AG10803 (cell line): ENCODE results near the gene LRG1.
A peak's percentile ranks its signal among the peaks of the same experiment; 100 is the strongest.
"Not testable (repeated sequence)": the region's sequence is repeated elsewhere in the genome, so short reads cannot be mapped to it uniquely, and the experiment has no call there.

ENCODE experiments used
- DNase-seq: peaks from one replicate; pipeline ENCODE4 v3.0.0; 2010; ENCODE audit warnings: low read depth
- H3K4me3 ChIP-seq: 2 replicates; pipeline ENCODE4 v1.5.1; 2011; ENCODE audit warnings: mild to moderate bottlenecking, low read length, control low read depth
- TF ChIP-seq, protein P1 (sequence below): conservative IDR thresholded peaks from 2 replicates; pipeline ENCODE4 v1.5.1; 2011; ENCODE audit warnings: mild to moderate bottlenecking, low read length, control low read depth, inconsistent platforms

Gene LRG1

DNA sequence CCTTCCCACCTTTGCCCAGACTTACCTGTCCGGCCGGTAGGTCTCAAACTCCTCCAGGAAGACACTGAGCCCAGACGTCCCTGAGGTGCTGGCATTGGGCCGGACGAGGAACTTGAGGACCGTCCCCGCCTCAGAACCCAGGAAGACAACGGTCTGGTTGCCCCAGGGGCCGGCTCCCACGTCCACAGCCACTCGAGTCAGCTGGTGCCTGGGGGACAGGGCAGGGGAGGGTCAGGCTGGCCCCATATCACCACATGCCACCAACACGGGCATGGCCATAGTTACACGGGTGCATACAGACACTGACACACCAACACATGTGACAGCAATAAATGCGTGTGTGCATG, 8.4 kb upstream of the LRG1 start:
- no peak overlapping the region for H3K4me3 ChIP-seq
- no peak for DNase-seq
- TF ChIP-seq, protein P1, sequence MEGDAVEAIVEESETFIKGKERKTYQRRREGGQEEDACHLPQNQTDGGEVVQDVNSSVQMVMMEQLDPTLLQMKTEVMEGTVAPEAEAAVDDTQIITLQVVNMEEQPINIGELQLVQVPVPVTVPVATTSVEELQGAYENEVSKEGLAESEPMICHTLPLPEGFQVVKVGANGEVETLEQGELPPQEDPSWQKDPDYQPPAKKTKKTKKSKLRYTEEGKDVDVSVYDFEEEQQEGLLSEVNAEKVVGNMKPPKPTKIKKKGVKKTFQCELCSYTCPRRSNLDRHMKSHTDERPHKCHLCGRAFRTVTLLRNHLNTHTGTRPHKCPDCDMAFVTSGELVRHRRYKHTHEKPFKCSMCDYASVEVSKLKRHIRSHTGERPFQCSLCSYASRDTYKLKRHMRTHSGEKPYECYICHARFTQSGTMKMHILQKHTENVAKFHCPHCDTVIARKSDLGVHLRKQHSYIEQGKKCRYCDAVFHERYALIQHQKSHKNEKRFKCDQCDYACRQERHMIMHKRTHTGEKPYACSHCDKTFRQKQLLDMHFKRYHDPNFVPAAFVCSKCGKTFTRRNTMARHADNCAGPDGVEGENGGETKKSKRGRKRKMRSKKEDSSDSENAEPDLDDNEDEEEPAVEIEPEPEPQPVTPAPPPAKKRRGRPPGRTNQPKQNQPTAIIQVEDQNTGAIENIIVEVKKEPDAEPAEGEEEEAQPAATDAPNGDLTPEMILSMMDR: no peak

GRCh38 chr19:4547303-4548237, 7.7 kb upstream of the LRG1 start:
- TF ChIP-seq, protein P1: peak; percentile 28
- H3K4me3 ChIP-seq: no peak overlapping the region
- DNase-seq: no peak

- TF ChIP-seq, protein P1: no peak
- DNase-seq: no peak
- no peak overlapping the region for H3K4me3 ChIP-seq
Measured at GRCh38 chr19:4543842-4544647, 4.2 kb upstream of the LRG1 start.

- TF ChIP-seq, protein P1: no peak
- H3K4me3 ChIP-seq: no peak overlapping the region
- no peak for DNase-seq
Measured at GRCh38 chr19:4542896-4543841, 3.3 kb upstream of the LRG1 start.

- not testable (repeated sequence) for DNase-seq, H3K4me3 ChIP-seq
Measured at GRCh38 chr19:4541806-4542145, 1.9 kb upstream of the LRG1 start.

- TF ChIP-seq, protein P1: no peak
- no peak overlapping the region for H3K4me3 ChIP-seq
- DNase-seq: no peak
Measured at GRCh38 chr19:4541114-4541805, 1.4 kb upstream of the LRG1 start.
